NCI-H1092 treated with DMSO at 0.1 percent for 48 hours (cell line): Measurements from ENCODE around the gene CCDC74A.
"Not testable (repeated sequence)": the region's sequence is repeated elsewhere in the genome, so short reads cannot be mapped to it uniquely, and the experiment has no call there.

Experiments
- DNase-seq: peaks from one replicate; lab custom pipeline; 2025; lab: John Stamatoyannopoulos, UW

CCDC74A gene

DNA sequence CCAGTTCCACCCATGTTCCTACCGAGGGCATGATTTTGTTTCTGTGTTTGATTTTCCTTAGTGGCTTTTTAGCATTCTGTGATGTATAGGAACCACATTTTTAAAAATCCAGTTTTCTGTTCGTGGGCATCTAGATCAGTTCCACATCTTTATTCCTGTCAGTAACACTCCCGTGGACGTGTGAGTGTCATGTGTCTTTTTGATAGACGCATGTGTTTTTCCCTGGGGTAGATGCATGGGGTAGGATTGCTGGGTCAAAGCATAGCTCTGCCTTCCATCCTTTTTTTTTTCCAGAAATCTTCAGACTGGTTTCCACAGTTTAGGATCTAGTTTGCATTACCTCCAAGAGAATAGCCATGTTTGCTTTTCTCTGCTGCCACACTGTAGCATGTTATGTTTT lies 38.7 kb downstream of the CCDC74A start:
- DNase-seq: no peak

DNA sequence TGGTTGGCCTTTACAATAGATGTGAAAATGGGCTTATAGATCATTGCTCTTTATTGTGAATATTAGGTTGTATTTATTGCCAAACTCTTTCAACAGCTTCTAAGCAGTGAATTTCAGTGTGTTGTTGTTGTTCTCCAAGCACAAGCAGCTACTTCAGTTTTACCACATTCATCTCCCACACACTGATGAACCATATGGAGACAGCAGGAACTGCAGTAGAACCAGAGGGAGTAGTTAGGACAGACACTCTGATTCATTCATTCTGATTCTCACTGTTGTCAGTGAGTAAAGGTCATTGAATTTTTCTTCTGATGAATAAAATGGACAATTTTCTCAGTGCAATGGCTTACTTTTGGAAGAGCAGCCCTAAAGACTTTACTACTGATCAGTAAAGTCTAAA lies 40.2 kb downstream of the CCDC74A start:
- no peak for DNase-seq

DNA sequence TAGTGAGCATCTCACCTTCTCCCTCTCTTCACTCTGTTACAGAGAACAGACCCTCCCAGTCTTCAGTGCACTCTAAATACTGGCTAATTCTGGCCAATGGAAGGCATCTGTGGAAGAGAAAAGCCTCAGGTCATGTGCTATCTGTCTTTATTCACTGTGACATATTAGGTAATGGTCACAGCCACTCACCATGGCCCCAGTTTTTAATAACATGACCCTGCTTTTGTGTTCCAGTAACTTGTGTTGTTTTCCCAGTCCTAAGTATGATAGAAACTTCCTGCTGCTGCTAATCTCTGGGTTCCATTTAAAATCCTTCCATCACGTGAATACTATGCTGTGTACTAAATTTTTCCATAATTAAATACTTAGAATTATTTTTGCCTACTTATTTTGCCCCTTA lies 40.7 kb downstream of the CCDC74A start:
- not testable (repeated sequence) for DNase-seq

DNA sequence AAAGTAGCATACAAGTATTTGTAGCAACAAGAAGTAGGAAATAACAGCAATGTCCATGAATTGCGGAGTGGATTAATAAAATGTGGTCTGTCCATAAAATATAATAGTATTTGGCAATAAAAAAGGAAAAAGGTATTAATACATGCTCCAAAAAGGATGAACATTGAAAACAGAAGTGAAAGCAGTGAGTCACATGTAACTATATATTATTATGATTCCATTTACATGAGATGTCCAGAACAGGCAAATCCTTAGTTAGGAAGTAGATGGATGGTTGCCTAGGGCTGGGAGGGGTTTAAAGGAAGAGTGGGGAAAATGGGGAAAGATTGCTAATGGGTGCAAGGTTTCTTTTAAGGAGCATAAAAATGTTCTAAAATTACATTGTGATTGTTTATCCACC lies 44.5 kb downstream of the CCDC74A start:
- no peak for DNase-seq

DNA sequence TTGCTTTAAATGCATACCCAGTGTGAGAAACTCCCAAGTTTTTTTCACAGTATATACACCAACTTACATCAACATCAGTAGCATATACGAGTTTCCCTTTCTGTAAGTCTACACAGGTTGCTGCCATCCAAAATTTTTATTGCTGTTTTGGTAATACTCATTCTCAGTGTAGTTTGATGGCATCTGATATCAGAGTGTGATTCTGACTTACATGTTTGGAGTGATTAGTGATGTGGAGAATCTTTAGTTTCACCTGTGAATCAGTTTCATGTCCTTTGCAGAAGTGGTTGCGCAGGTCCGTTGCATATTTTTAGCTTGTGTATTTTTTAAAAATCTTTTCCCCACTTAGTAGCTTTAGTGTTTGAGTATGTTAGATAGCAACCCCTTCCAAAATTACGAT lies 50.1 kb downstream of the CCDC74A start:
- DNase-seq: no peak

DNA sequence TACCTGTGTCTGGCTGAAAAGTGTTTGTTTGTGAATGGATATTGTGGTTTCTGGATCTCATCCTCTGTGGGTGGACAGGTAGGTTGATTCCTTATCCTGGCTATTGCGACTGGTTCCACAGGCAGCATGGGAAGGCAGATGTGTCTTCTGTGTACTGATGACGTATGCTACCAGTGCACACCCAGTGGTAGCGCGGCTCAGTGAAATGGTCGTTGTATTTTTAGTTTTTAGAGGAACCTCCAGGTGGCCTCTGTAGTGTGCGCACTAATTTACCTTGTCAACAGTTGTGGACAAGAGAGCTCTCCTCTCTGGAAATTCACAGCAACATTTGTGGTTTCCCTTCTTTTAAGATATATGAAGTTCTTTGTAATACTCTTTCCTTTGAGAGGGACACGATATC lies 52.5 kb downstream of the CCDC74A start:
- DNase-seq: no peak
